ENCODE measurements around the gene NOXRED1. TPM values are rescaled to one million over a fixed set of nuclear protein-coding genes. Genes with fewer than 3 reads are reported as not detected.
A peak's percentile ranks its signal among the peaks of the same experiment; 100 is the strongest.

NOXRED1 gene
- total and polyA plus RNA-seq, 7 experiments from 2014 or later: 0.32 to 1.1 (median 0.56) TPM; not detected in 2

GRCh38 chr14:77458249-77458950 is 35.1 kb upstream of the NOXRED1 start:
- Mint-ChIP-seq H3K27ac (peak overlapping the region; percentile 94 to 100 (median 99)), H3K9me3 (peaks cover 0 to 2% (median 0%) of the 10 kb centered on the region in 11 donors), H3K36me3 (peaks cover 3 to 29% (median 21%) of the 10 kb centered on the region in 5 donors), H3K4me3 (peak overlapping the region; percentile 96 to 100 (median 100)), H3K4me1 (peaks cover 22 to 61% (median 47%) of the 10 kb centered on the region in 7 donors), H3K27me3 (no peaks in the 10 kb centered on the region)
- H3K4me3 ChIP-seq (ENCODE audit: low read length): peak overlapping the region; percentile 100
- H3K9me3 ChIP-seq (ENCODE audit: control insufficient read depth in 2 of 3, low read length in 3 of 3): no peaks in the 10 kb centered on the region
- intact Hi-C loops (cut with micrococcal nuclease): loop anchor here (1.0 to 10.0 kb wide), 7 partner anchors 93 to 1306 kb away; partner anchors contain the start of genes ADCK1 (in 1 of the 2) and GPATCH2L (in 1 of the 2)
- ATAC-seq (no peak), DNase-seq (peak in 6 of 9 donors; percentile 3 to 48 (median 10))
- CTCF ChIA-PET: interaction anchor here (1.5 kb wide), 1 partner anchor 142 kb away, joined by 6 read pairs; no protein-coding TSS in a partner anchor
- H3K36me3 ChIP-seq (ENCODE audit: control insufficient read depth in 2 of 3, insufficient read depth in 3 of 3, low read length in 3 of 3): peaks cover under 1 to 43% (median 16%) of the 10 kb centered on the region in 3 experiments
- H3K4me1 ChIP-seq (ENCODE audit: control insufficient read depth in 2 of 2, insufficient read depth in 2 of 2, low read length in 2 of 2): peaks cover 20 to 26% of the 10 kb centered on the region in 2 donors
- H3K27ac ChIP-seq (ENCODE audit: low read depth, low read length): peak overlapping the region; percentile 82
- POLR2A ChIA-PET: interaction anchor here (1.0 to 1.9 kb wide), 4 partner anchors 81 to 248 kb away, joined by 3 to 7 read pairs (median 4); partner anchors contain the start of genes GSTZ1, POMT2, SAMD15 and SPTLC2
- no peaks in the 10 kb centered on the region for H3K27me3 ChIP-seq (ENCODE audit: control insufficient read depth in 2 of 2, insufficient read depth in 2 of 2, low read length in 2 of 2)

GRCh38 chr14:77457522-77458248 is 34.4 kb upstream of the NOXRED1 start, which contains the start of the genes AHSA1 and VIPAS39:
Gene AHSA1 (plus strand): TSS chr14:77458093. CDS start chr14:77458190, 97 bp downstream.
Gene VIPAS39 (minus strand): TSS chr14:77457601. CDS start chr14:77454102, 3,499 bp downstream.
- intact Hi-C loops (cut with micrococcal nuclease): loop anchor here (1.0 to 10.0 kb wide), 19 partner anchors 80 to 1797 kb away; partner anchors contain the start of genes ADCK1 (in 2 of the 2), ALKBH1 (in 2 of the 2), ANGEL1 (in 2 of the 2) and CIPC (in 2 of the 2)
- H3K27me3 ChIP-seq (ENCODE audit: control insufficient read depth in 2 of 2, insufficient read depth in 2 of 2, low read length in 2 of 2): no peaks in the 10 kb centered on the region
- peaks cover 22 to 67% (median 53%) of the 10 kb centered on the region in 7 donors for H3K4me1 Mint-ChIP-seq
- peak within 1 kb of the TSS; percentile 82 for H3K27ac ChIP-seq (ENCODE audit: low read depth, low read length)
- H3K4me3 ChIP-seq (ENCODE audit: low read length): peak within 1 kb of the TSS; percentile 100
- H3K27ac Mint-ChIP-seq: peak within 1 kb of the TSS; percentile 94 to 100 (median 99)
- no peaks in the 10 kb centered on the region for H3K27me3 Mint-ChIP-seq
- peaks cover 20 to 26% of the 10 kb centered on the region in 2 donors for H3K4me1 ChIP-seq (ENCODE audit: control insufficient read depth in 2 of 2, insufficient read depth in 2 of 2, low read length in 2 of 2)
- no peaks in the 10 kb centered on the region for H3K9me3 ChIP-seq (ENCODE audit: control insufficient read depth in 2 of 3, low read length in 3 of 3)
- peaks cover 0 to 43% (median 14%) of the 10 kb centered on the region in 3 experiments for H3K36me3 ChIP-seq (ENCODE audit: control insufficient read depth in 2 of 3, insufficient read depth in 3 of 3, low read length in 3 of 3)
- peaks cover 2 to 29% (median 27%) of the 10 kb centered on the region in 5 donors for H3K36me3 Mint-ChIP-seq
- DNase-seq (peak; percentile 67 to 98 (median 96)), ATAC-seq (peak; percentile 98)
- CTCF ChIA-PET: no interaction called here
- POLR2A ChIA-PET: interaction anchor here (0.5 to 1.9 kb wide), 7 partner anchors 11 to 254 kb away, joined by 3 to 7 read pairs (median 4); partner anchors contain the start of genes SAMD15, SPTLC2 and TMED8
- peaks cover 0 to 2% (median 0%) of the 10 kb centered on the region in 11 donors for H3K9me3 Mint-ChIP-seq
- H3K4me3 Mint-ChIP-seq: peak within 1 kb of the TSS; percentile 96 to 100 (median 100)

- intact Hi-C loops (cut with micrococcal nuclease): loop anchor here (1.0 to 10.0 kb wide), 17 partner anchors 80 to 1796 kb away; partner anchors contain the start of genes ALKBH1 (in 2 of the 2), ANGEL1 (in 2 of the 2), CIPC (in 2 of the 2) and GSTZ1 (in 2 of the 2)
- H3K36me3 Mint-ChIP-seq: peaks cover 0 to 29% (median 26%) of the 10 kb centered on the region in 5 donors
- Histone ChIP-seq H3K4me3 (ENCODE audit: low read length) (peak overlapping the region; percentile 100), H3K27me3 (ENCODE audit: control insufficient read depth in 2 of 2, insufficient read depth in 2 of 2, low read length in 2 of 2) (no peaks in the 10 kb centered on the region), H3K4me1 (ENCODE audit: control insufficient read depth in 2 of 2, insufficient read depth in 2 of 2, low read length in 2 of 2) (peaks cover 20 to 26% of the 10 kb centered on the region in 2 donors), H3K27ac (ENCODE audit: low read depth, low read length) (peak overlapping the region; percentile 82), H3K9me3 (ENCODE audit: control insufficient read depth in 2 of 3, low read length in 3 of 3) (no peaks in the 10 kb centered on the region), H3K36me3 (ENCODE audit: control insufficient read depth in 2 of 3, insufficient read depth in 3 of 3, low read length in 3 of 3) (peaks cover 0 to 40% (median 8%) of the 10 kb centered on the region in 3 experiments)
- peaks cover 22 to 68% (median 53%) of the 10 kb centered on the region in 7 donors for H3K4me1 Mint-ChIP-seq
- peak overlapping the region; percentile 96 to 100 (median 100) for H3K4me3 Mint-ChIP-seq
- DNase-seq: no peak
- CTCF ChIA-PET: no interaction called here
- peaks cover 0 to 2% (median 0%) of the 10 kb centered on the region in 11 donors for H3K9me3 Mint-ChIP-seq
- peak overlapping the region; percentile 94 to 100 (median 99) for H3K27ac Mint-ChIP-seq
- POLR2A ChIA-PET: interaction anchor here (0.5 to 1.5 kb wide), 7 partner anchors 10 to 254 kb away, joined by 3 to 7 read pairs (median 3); partner anchors contain the start of genes SAMD15 and TMED8
- ATAC-seq: no peak
- no peaks in the 10 kb centered on the region for H3K27me3 Mint-ChIP-seq
These were observed 33.8 kb upstream of the NOXRED1 start for GRCh38 chr14:77457115-77457521.

- peak overlapping the region; percentile 82 for H3K27ac ChIP-seq (ENCODE audit: low read depth, low read length)
- ChIA-PET POLR2A (interaction anchor here (1.0 kb wide), 1 partner anchor 135 kb away, joined by 3 read pairs; no protein-coding TSS in a partner anchor), CTCF (no interaction called here)
- peaks cover 0 to 37% (median 11%) of the 10 kb centered on the region in 3 experiments for H3K36me3 ChIP-seq (ENCODE audit: control insufficient read depth in 2 of 3, insufficient read depth in 3 of 3, low read length in 3 of 3)
- H3K36me3 Mint-ChIP-seq: peaks cover 0 to 34% (median 27%) of the 10 kb centered on the region in 5 donors
- no peaks in the 10 kb centered on the region for H3K27me3 ChIP-seq (ENCODE audit: control insufficient read depth in 2 of 2, insufficient read depth in 2 of 2, low read length in 2 of 2)
- H3K9me3 ChIP-seq (ENCODE audit: control insufficient read depth in 2 of 3, low read length in 3 of 3): no peaks in the 10 kb centered on the region
- peak overlapping the region in 4 of 9 donors; percentile 8 to 100 (median 97) for H3K27ac Mint-ChIP-seq
- H3K4me1 Mint-ChIP-seq: peaks cover 21 to 60% (median 46%) of the 10 kb centered on the region in 7 donors
- intact Hi-C loops (cut with micrococcal nuclease): loop anchor here (2.0 to 10.0 kb wide), 6 partner anchors 154 to 1795 kb away; partner anchors contain the start of genes ANGEL1 (in 1 of the 2), ERG28 (in 1 of the 2), GPATCH2L (in 1 of the 2) and TTLL5 (in 1 of the 2)
- H3K27me3 Mint-ChIP-seq: no peaks in the 10 kb centered on the region
- no peak for DNase-seq
- ATAC-seq: no peak
- H3K9me3 Mint-ChIP-seq: peaks cover 0 to 2% (median 0%) of the 10 kb centered on the region in 11 donors
- peaks cover 20 to 26% of the 10 kb centered on the region in 2 donors for H3K4me1 ChIP-seq (ENCODE audit: control insufficient read depth in 2 of 2, insufficient read depth in 2 of 2, low read length in 2 of 2)
- H3K4me3 ChIP-seq (ENCODE audit: low read length): peak overlapping the region; percentile 100
- H3K4me3 Mint-ChIP-seq: peak overlapping the region in 8 of 10 donors; percentile 96 to 100 (median 100)
These were observed 32.8 kb upstream of the NOXRED1 start for GRCh38 chr14:77455966-77456640.

GRCh38 chr14:77442196-77442595 is 18.9 kb upstream of the NOXRED1 start:
- Histone ChIP-seq H3K4me1 (ENCODE audit: control insufficient read depth in 2 of 2, insufficient read depth in 2 of 2, low read length in 2 of 2) (no peaks in the 10 kb centered on the region), H3K4me3 (ENCODE audit: low read length) (no peak overlapping the region), H3K27me3 (ENCODE audit: control insufficient read depth in 2 of 2, insufficient read depth in 2 of 2, low read length in 2 of 2) (no peaks in the 10 kb centered on the region), H3K27ac (ENCODE audit: low read depth, low read length) (no peak overlapping the region), H3K36me3 (ENCODE audit: control insufficient read depth in 2 of 3, insufficient read depth in 3 of 3, low read length in 3 of 3) (peaks cover 8 to 50% (median 12%) of the 10 kb centered on the region in 3 experiments), H3K9me3 (ENCODE audit: control insufficient read depth in 2 of 3, low read length in 3 of 3) (no peaks in the 10 kb centered on the region)
- ChIA-PET CTCF (no interaction called here), POLR2A (no interaction called here)
- Mint-ChIP-seq H3K36me3 (peaks cover 0 to 43% (median 30%) of the 10 kb centered on the region in 5 donors), H3K4me3 (no peak overlapping the region), H3K27me3 (no peaks in the 10 kb centered on the region), H3K4me1 (no peaks in the 10 kb centered on the region), H3K9me3 (no peaks in the 10 kb centered on the region), H3K27ac (no peak overlapping the region)
- DNase-seq (no peak), ATAC-seq (no peak)
- intact Hi-C loops (cut with micrococcal nuclease): no loop called here

Data from naive thymus-derived CD4-positive, alpha-beta T cell (primary cell).